Body of pancreas (tissue), 4 donors: ENCODE results near the gene TIGAR. TPM values are rescaled to one million over a fixed set of nuclear protein-coding genes. Genes with fewer than 3 reads are reported as not detected.

Source experiments
- ATAC-seq: fragments of 150-250 bp; one replicate; pipeline ENCODE4 v1.9.1; 2016
- DNase-seq, 4 donors: peaks; one replicate each; pipeline ENCODE4 v3.0.0-alpha.2; 2019
- H3K27ac ChIP-seq, 4 donors: fragments of 200-600 bp; sonication (generic); 1 replicate in 3 of 4; 2 replicates in 1 of 4; pipeline versions ENCODE4 v1.5.1 to v1.6.1; 2016 to 2019; ENCODE audit warnings: mild to moderate bottlenecking in 1 of 4, mixed read lengths in 1 of 4, moderate library complexity in 1 of 4
- H3K27me3 ChIP-seq, 2 donors: fragments of 200-600 bp; sonication (generic); one replicate each; pipeline ENCODE4 v1.6.0; 2016; ENCODE audit warnings: mild to moderate bottlenecking in 1 of 2
- H3K36me3 ChIP-seq, 2 donors: fragments of 200-600 bp; sonication (generic); replicated peaks in 1 of 2; 2 replicates each; pipeline ENCODE4 v1.5.1; 2016; ENCODE audit warnings: low read depth in 2 of 2; ENCODE audit not compliant: insufficient read depth in 1 of 2
- H3K4me1 ChIP-seq: fragments of 200-600 bp; sonication (generic); one replicate; pipeline ENCODE4 v1.6.0; 2016
- H3K4me3 ChIP-seq, 2 donors: fragments of 200-600 bp; sonication (generic); 1 replicate in 1 of 2; 2 replicates in 1 of 2; pipeline ENCODE4 v1.5.1; 2016 to 2019
- H3K9me3 ChIP-seq, 3 donors: fragments of 200-600 bp; sonication (generic); 1 replicate in 2 of 3; 2 replicates in 1 of 3; pipeline ENCODE4 v1.5.1; 2016
- CTCF ChIP-seq, 7 experiments: fragments of 450-650 bp in 4 of 7; fragments of 200-600 bp in 3 of 7; sonication (generic) in 3 of 7; IDR thresholded peaks; one replicate each; pipeline ENCODE4 v1.5.1; 2016 to 2019; ENCODE audit warnings: antibody characterized with exemption in 7 of 7
- POLR2A ChIP-seq, 3 donors: fragments of 450-650 bp; IDR thresholded peaks; one replicate each; pipeline ENCODE4 v1.6.1; 2016; ENCODE audit warnings: antibody characterized with exemption in 3 of 3, mild to moderate bottlenecking in 2 of 3
- WGBS, 2 donors: methylation state at CpG; one replicate each; pipeline ENCODE4 v1.1.5; 2017; 5-methylcytosine and 5-hydroxymethylcytosine counted together
- intact Hi-C: fragments of 100-400 bp; cut with DNase I; formaldehyde crosslinking; loops from one replicate; pipeline ENCODE4 v1.15.1; 2023
- total RNA-seq, 2 donors: library from RNA; depleted of rRNA; stranded (reverse); fragments of >200 nt; gene quantifications; one replicate each; pipeline ENCODE4 v1.1.0, GENCODE V29; 2016

TIGAR gene
- total RNA-seq, 2 donors from 2014 or later = 0.33 to 1.6 TPM

DNA sequence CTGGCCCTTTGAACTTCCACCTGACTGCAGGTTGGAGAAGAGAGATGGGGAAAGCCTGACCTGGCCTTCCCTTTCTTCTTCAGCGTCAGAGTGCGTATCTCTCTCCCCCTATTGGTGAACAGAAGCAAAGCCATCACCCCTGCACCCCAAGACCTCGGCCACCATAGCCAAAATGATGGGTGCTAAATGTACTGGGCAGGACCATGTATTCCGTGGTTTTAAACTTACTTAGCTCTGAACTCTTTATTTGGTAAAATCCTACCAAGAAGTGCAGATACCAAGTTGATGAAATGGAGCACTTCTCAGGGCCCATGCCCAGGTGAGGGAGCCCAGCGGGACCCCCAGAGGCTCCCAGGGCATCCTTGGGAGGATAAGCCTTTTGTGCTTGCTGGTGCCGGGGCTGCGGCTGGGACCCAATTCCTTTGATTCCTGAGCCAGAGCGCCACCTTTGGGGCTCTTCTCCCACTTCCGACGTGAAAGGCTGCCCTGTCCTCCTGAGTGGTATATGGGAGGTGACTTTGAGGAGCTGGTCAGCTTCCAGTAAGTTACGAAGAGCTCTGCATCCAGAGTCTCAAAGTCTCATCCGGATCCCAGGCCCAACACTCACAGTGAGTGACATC is 38.0 kb upstream of the TIGAR start:
- no peak overlapping the region for H3K27ac ChIP-seq
- no peak overlapping the region for H3K4me3 ChIP-seq
- 75 to 84% methylated on average over 10 to 12 of the region's 12 CpGs for WGBS, 2 donors
- no peaks in the 10 kb centered on the region for H3K27me3 ChIP-seq
- DNase-seq (no peak), ATAC-seq (no peak)
- intact Hi-C loops = loop anchor here (5.0 to 10.0 kb wide), 2 partner anchors 288 to 391 kb away; no protein-coding TSS in a partner anchor
- peaks cover 0 to 15% of the 10 kb centered on the region in 2 donors for H3K36me3 ChIP-seq
- H3K9me3 ChIP-seq = no peaks in the 10 kb centered on the region
- no peak for TF ChIP-seq CTCF (IDR thresholded peaks at IDR 0.05)
- TF ChIP-seq POLR2A (IDR thresholded peaks at IDR 0.05) = no peak
- H3K4me1 ChIP-seq = peaks cover 29% of the 10 kb centered on the region

DNA sequence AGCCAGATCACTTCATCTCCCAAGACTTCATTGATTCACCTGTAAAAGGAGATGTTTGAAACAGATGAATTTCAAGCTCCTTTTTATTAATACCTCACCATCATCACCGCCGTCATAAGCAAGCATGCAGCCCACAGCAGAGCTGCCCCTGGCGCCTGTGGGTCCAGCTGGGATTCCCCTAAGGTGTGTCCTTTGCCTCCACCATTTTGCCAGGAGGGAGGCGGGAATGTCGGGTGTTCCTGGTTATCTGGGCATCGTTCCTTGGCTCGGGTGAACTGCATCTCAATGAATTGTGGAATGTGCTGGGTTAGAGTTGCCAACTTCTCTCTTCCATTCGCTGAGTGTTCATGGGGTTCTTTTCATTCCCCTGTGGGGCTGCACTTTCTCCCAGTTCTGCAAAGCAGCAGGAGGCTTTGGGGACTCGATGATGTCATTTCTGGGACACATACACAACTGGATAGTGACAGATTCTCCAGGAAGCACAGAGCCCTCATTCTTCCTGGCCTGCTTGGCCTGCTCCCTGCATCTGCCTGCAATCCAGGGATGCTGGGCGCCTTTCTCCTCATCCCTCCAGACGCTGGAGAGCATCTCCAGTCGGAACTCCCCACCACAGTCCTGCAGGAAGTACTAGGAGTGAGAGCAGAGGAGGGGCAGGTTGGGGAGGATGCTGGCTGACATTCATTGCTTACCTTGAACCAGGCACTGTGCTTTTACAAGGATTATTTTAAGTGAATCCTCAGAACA is 37.3 kb upstream of the TIGAR start:
- no peaks in the 10 kb centered on the region for H3K27me3 ChIP-seq
- no peak for DNase-seq
- H3K36me3 ChIP-seq = peaks cover 0 to 15% of the 10 kb centered on the region in 2 donors
- no peak overlapping the region for H3K27ac ChIP-seq
- no peaks in the 10 kb centered on the region for H3K9me3 ChIP-seq
- ATAC-seq = no peak
- no peak overlapping the region for H3K4me3 ChIP-seq
- intact Hi-C loops = loop anchor here (5.0 to 10.0 kb wide), 2 partner anchors 289 to 391 kb away; no protein-coding TSS in a partner anchor
- WGBS, 2 donors = 59 to 64% methylated on average over 10 to 12 of the region's 12 CpGs
- peaks cover 22% of the 10 kb centered on the region for H3K4me1 ChIP-seq
- TF ChIP-seq POLR2A (IDR thresholded peaks at IDR 0.05) = no peak
- TF ChIP-seq CTCF (IDR thresholded peaks at IDR 0.05) = no peak

DNA sequence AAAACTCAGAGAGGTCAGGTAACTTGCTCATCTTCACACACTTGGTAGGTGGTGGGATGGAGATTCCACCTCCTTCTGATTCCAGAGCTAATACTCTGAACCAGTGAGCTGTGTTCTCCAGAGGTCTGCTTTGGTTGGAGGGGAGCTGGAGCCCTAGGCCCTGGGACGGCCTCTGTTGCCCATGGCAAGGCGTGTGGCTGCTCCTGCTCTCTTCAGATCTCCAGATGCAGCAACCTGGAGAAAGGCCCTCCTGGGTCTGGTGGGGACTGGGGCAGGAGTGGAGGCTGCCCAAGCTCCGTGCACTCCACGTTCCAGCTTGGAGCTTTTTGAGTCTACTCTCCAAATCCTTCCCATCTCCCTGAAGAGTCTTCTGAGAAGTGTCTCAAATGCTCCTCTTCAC is 36.7 kb upstream of the TIGAR start:
- TF ChIP-seq POLR2A (IDR thresholded peaks at IDR 0.05) (no peak), CTCF (IDR thresholded peaks at IDR 0.05) (no peak)
- peaks cover 16% of the 10 kb centered on the region for H3K4me1 ChIP-seq
- DNase-seq (no peak), ATAC-seq (no peak)
- no peaks in the 10 kb centered on the region for H3K9me3 ChIP-seq
- no peaks in the 10 kb centered on the region for H3K27me3 ChIP-seq
- WGBS, 2 donors = 84 to 95% methylated on average over 4 of the region's 4 CpGs
- no peak overlapping the region for H3K27ac ChIP-seq
- peaks cover 0 to 17% of the 10 kb centered on the region in 2 donors for H3K36me3 ChIP-seq
- intact Hi-C loops = loop anchor here (5.0 to 10.0 kb wide), 2 partner anchors 290 to 392 kb away; no protein-coding TSS in a partner anchor
- no peak overlapping the region for H3K4me3 ChIP-seq

GRCh38 chr12:4285070-4285469 is 35.9 kb upstream of the TIGAR start:
- intact Hi-C loops = loop anchor here (10.0 kb wide), 1 partner anchor 290 kb away; no protein-coding TSS in a partner anchor
- no peak for DNase-seq
- H3K4me1 ChIP-seq = peaks cover 14% of the 10 kb centered on the region

More at GRCh38 chr12:4285070-4285469, 35.9 kb upstream of the TIGAR start:
- TF ChIP-seq POLR2A (IDR thresholded peaks at IDR 0.05) (no peak), CTCF (IDR thresholded peaks at IDR 0.05) (no peak)
- no peak for ATAC-seq
- Histone ChIP-seq H3K9me3 (no peaks in the 10 kb centered on the region), H3K36me3 (peaks cover 0 to 17% of the 10 kb centered on the region in 2 donors), H3K4me3 (no peak overlapping the region), H3K27me3 (no peaks in the 10 kb centered on the region), H3K27ac (no peak overlapping the region)
- WGBS, 2 donors = 81 to 85% methylated on average over 8 of the region's 8 CpGs
